MCF 10A (cell line): ENCODE data around the gene LIF. TPM values are rescaled to one million over a fixed set of nuclear protein-coding genes. Genes with fewer than 3 reads are reported as not detected.
"Not testable (repeated sequence)": the region's sequence is repeated elsewhere in the genome, so short reads cannot be mapped to it uniquely, and the experiment has no call there.

Source experiments
- BruUV-seq: library from RNA; stranded (reverse); fragments of 400-500 nt; replicated peaks from 2 replicates; lab custom pipeline; 2021; lab: Mats Ljungman, UMichigan
- CTCF ChIA-PET: fragments of 300-600 bp; sonication (Branson Sonifier 250); formaldehyde crosslinking; extraction: SDS; loops from one replicate; lab custom pipeline; 2021; ENCODE audit warnings: antibody characterized with exemption, inconsistent platforms; lab: Yijun Ruan, JAX
- POLR2A ChIA-PET: fragments of 300-600, 350-650 bp; sonication (Branson Sonifier 250); formaldehyde crosslinking; extraction: SDS; loops from one replicate; lab custom pipeline; 2020; ENCODE audit warnings: antibody characterized with exemption, inconsistent platforms; lab: Yijun Ruan, JAX
- DNase-seq: peaks from one replicate; pipeline ENCODE4 v3.0.0-alpha.2; 2018; ENCODE audit not compliant: unreplicated experiment
- H3K27ac Mint-ChIP-seq: one replicate; pipeline ENCODE4 v1.8.0; 2022; ENCODE audit warnings: mild to moderate bottlenecking, low read depth, mixed read lengths; ENCODE audit not compliant: unreplicated experiment
- H3K27me3 Mint-ChIP-seq: one replicate; pipeline ENCODE4 v1.8.0; 2022; ENCODE audit warnings: mixed read lengths; ENCODE audit not compliant: insufficient read depth, unreplicated experiment
- H3K36me3 Mint-ChIP-seq: one replicate; pipeline ENCODE4 v1.8.0; 2022; ENCODE audit warnings: mild to moderate bottlenecking, moderate library complexity, mixed read lengths; ENCODE audit not compliant: insufficient read depth, unreplicated experiment
- H3K4me1 Mint-ChIP-seq: one replicate; pipeline ENCODE4 v1.8.0; 2022; ENCODE audit warnings: mixed read lengths; ENCODE audit not compliant: insufficient read depth, unreplicated experiment
- H3K4me3 Mint-ChIP-seq: one replicate; pipeline ENCODE4 v1.8.0; 2022; ENCODE audit warnings: mild to moderate bottlenecking, moderate library complexity, mixed read lengths; ENCODE audit not compliant: unreplicated experiment
- H3K9me3 Mint-ChIP-seq: one replicate; pipeline ENCODE4 v1.8.0; 2022; ENCODE audit warnings: mixed read lengths; ENCODE audit not compliant: unreplicated experiment
- intact Hi-C: fragments of 100-400 bp; cut with micrococcal nuclease; formaldehyde crosslinking; loops from 2 replicates; pipeline ENCODE4 v1.14.1; 2022
- total RNA-seq: library from RNA; stranded (reverse); gene quantifications from 2 replicates; pipeline ENCODE4 v1.2.3, GENCODE V29; 2022
- TF ChIP-seq, protein P1 (sequence below): fragments of 200-600 bp; IDR thresholded peaks from one replicate; pipeline ENCODE4 v1.8.0; 2022; ENCODE audit warnings: antibody characterized with exemption, mild to moderate bottlenecking; ENCODE audit not compliant: unreplicated experiment

The LIF gene
- total RNA-seq, 1 experiment from 2014 or later: 19.3 TPM

- ChIA-PET POLR2A (no interaction called here), CTCF (interaction anchor here (0.6 kb wide), 1 partner anchor 110 kb away, joined by 3 read pairs; no protein-coding TSS in a partner anchor)
- H3K27ac Mint-ChIP-seq: no peak overlapping the region
- TF ChIP-seq, protein P1, sequence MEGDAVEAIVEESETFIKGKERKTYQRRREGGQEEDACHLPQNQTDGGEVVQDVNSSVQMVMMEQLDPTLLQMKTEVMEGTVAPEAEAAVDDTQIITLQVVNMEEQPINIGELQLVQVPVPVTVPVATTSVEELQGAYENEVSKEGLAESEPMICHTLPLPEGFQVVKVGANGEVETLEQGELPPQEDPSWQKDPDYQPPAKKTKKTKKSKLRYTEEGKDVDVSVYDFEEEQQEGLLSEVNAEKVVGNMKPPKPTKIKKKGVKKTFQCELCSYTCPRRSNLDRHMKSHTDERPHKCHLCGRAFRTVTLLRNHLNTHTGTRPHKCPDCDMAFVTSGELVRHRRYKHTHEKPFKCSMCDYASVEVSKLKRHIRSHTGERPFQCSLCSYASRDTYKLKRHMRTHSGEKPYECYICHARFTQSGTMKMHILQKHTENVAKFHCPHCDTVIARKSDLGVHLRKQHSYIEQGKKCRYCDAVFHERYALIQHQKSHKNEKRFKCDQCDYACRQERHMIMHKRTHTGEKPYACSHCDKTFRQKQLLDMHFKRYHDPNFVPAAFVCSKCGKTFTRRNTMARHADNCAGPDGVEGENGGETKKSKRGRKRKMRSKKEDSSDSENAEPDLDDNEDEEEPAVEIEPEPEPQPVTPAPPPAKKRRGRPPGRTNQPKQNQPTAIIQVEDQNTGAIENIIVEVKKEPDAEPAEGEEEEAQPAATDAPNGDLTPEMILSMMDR: no peak
- BruUV-seq: no TSS peak
- intact Hi-C loops: no loop called here
- DNase-seq: no peak
- H3K27me3 Mint-ChIP-seq: no peaks in the 10 kb centered on the region
- peaks cover 5% of the 10 kb centered on the region for H3K4me1 Mint-ChIP-seq
- H3K4me3 Mint-ChIP-seq: no peak overlapping the region
- no peaks in the 10 kb centered on the region for H3K9me3 Mint-ChIP-seq
- H3K36me3 Mint-ChIP-seq: peaks cover 6% of the 10 kb centered on the region
These were observed 27.4 kb downstream of the LIF start for GRCh38 chr22:30219049-30219654.

DNA sequence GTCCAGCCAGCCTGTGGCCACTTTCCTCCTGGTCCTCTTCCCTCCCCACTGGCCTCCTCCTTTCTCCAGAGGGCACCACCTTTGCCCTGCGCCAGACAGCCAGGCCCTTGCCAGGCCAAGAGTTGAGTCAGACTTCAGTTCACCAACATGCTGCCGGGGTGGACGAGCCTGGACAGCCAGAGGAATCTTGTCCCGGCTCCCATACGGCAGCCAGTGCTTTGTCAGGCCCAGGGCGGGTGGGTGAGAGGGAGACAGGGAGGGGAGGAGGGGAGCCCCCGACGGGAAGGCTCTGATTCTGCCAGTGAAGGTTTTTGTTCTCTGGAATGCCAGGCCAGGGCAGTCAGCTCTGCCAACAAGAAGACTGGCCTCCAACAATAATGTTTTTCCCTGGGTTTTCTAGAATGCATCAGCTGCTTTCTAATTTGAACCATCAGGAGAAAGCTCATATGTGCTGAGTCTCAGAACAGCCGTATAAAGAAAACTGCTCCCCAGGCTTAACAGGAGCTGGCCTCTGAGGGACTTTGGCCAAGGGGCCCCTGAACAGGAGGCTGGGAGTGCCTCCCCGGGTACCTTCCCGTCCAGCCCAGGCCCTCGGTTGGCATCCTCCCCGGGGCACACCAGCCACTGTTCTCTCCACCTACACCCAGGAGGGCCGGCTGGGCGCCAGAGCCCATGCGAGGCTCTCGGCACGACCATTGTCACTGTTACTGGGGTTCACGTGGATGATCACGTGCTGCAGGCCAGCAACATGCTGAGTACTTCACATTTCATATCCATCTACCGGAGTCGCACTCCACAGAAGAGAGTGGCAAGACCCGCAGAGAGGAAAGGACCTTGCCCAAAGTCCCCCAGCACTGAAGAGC lies 28.6 kb downstream of the LIF start:
- ChIA-PET POLR2A (no interaction called here), CTCF (interaction anchor here (0.6 kb wide), 1 partner anchor 109 kb away, joined by 3 read pairs; no protein-coding TSS in a partner anchor)
- Mint-ChIP-seq H3K4me1 (peaks cover 11% of the 10 kb centered on the region), H3K36me3 (peaks cover 6% of the 10 kb centered on the region), H3K9me3 (no peaks in the 10 kb centered on the region), H3K27ac (no peak overlapping the region), H3K27me3 (no peaks in the 10 kb centered on the region), H3K4me3 (no peak overlapping the region)
- TF ChIP-seq, protein P1: no peak
- no peak for DNase-seq
- intact Hi-C loops: no loop called here
- BruUV-seq: no TSS peak

GRCh38 chr22:30216710-30217109 lies 29.8 kb downstream of the LIF start:
- no TSS peak for BruUV-seq
- Mint-ChIP-seq H3K4me3 (no peak overlapping the region), H3K9me3 (no peaks in the 10 kb centered on the region), H3K36me3 (peaks cover 6% of the 10 kb centered on the region), H3K27me3 (no peaks in the 10 kb centered on the region), H3K27ac (no peak overlapping the region), H3K4me1 (peaks cover 19% of the 10 kb centered on the region)
- CTCF ChIA-PET: no interaction called here
- no peak for DNase-seq
- intact Hi-C loops: no loop called here
- POLR2A ChIA-PET: no interaction called here
- TF ChIP-seq, protein P1: no peak

DNA sequence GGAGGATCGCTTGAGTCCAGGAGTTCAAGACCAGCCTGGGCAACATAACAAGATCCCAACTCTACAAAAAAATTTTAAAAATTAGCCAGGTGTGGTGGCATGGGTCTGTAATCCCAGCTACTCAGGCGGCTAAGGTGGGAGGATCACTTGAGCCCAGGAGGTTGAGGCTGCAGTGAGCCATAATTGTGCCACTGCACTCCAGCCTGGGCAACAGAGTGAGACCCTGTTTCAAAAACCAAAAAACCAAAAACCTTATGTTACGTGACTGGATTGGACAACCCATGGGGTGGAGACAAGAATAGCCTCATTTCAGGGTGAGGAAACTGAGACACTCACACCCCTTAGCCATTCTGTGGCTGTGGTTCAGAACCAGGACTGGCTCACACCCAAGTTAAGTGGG lies 30.3 kb downstream of the LIF start:
- peaks cover 19% of the 10 kb centered on the region for H3K4me1 Mint-ChIP-seq
- H3K9me3 Mint-ChIP-seq, DNase-seq, H3K27ac Mint-ChIP-seq, BruUV-seq, H3K36me3 Mint-ChIP-seq, intact Hi-C loops, CTCF ChIA-PET, H3K4me3 Mint-ChIP-seq, POLR2A ChIA-PET, H3K27me3 Mint-ChIP-seq: not testable (repeated sequence)
